ENCODE measurements around the gene ADAP1.

GRCh38 chr7:927031-927671 is 27.3 kb downstream of the ADAP1 start:
- TF ChIP-seq, protein P1, sequence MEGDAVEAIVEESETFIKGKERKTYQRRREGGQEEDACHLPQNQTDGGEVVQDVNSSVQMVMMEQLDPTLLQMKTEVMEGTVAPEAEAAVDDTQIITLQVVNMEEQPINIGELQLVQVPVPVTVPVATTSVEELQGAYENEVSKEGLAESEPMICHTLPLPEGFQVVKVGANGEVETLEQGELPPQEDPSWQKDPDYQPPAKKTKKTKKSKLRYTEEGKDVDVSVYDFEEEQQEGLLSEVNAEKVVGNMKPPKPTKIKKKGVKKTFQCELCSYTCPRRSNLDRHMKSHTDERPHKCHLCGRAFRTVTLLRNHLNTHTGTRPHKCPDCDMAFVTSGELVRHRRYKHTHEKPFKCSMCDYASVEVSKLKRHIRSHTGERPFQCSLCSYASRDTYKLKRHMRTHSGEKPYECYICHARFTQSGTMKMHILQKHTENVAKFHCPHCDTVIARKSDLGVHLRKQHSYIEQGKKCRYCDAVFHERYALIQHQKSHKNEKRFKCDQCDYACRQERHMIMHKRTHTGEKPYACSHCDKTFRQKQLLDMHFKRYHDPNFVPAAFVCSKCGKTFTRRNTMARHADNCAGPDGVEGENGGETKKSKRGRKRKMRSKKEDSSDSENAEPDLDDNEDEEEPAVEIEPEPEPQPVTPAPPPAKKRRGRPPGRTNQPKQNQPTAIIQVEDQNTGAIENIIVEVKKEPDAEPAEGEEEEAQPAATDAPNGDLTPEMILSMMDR (IDR thresholded peaks at IDR 0.05): no peak
- no peak for TF ChIP-seq POLR2A (IDR thresholded peaks at IDR 0.05)

Measured in lower leg skin (tissue), 3 donors.